Measurements from ENCODE around the gene DNAJB11.
"Not testable (repeated sequence)": the region's sequence is repeated elsewhere in the genome, so short reads cannot be mapped to it uniquely, and the experiment has no call there.

DNAJB11 gene

GRCh38 chr3:186620213-186621092, 49.9 kb downstream of the DNAJB11 start:
- no peak for DNase-seq

DNA sequence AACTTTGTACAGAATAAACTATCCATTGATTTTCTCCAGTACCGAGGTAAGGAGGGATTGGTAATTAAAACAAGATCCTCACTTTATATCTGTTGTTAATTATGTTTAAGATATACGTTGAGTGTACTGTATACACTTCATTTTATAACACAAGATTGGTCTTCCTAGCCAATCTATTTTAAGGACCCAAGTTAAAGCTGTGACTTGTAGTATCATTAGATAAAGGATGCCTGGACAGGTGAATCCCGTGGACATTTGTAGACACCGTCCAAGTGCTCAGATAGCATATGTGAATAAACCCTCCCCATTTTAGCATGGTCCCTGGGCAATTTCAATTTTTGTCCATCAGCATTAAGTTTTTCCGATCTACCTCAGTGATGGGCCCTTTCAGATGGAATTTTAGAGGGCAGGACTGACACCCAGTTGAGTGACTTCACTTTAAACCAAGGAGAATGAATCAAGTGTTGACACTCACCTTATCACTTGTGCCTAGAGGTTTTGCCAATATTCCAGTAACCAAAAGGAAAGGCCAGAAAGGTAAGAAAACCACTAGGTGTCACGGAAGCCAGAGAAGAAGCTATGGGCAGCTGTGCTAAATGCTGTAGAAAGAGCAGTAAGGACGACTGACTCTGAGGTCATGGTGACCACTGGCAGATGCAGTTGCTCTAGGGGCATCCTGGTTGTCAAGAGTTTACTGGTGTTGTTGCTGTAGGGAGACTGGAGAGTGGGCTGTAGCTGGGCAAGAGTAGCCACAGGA, 51.6 kb downstream of the DNAJB11 start:
- no peak for DNase-seq

DNA sequence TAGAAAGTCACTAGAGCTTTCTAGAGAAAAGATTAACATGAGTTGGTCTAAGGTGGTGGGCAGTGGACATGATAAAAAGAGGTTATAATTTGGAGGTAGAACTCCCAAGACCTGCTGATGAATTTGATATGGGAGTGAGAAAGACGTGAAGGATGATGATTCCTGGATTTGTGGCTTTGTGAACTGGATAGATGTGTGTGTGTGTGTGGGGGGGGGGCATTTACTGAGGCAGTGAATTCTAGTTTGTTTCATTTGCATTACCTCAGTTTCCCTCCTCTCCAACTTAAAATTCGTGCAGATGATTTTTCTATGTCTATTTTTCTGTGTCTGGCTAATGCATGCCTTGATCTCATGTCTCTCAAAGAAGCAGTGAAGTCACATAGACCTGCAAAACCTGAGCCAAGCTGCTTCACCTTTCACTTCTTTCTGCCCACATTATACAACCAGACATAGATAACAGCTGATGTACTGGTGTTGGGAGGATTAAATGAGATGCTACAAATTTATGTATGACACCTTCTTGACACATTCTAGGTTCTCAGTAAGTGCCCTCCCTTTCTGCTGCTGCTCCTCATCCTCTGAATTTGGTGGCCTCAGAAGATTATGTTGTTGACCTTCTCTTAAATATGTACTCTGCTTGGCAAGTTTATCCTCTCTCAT, 52.3 kb downstream of the DNAJB11 start:
- no peak for DNase-seq

GRCh38 chr3:186624598-186624997, 54.1 kb downstream of the DNAJB11 start:
- DNase-seq = no peak

- DNase-seq = no peak
Observed at GRCh38 chr3:186625600-186626042, 55.1 kb downstream of the DNAJB11 start.

- DNase-seq = no peak
Observed at GRCh38 chr3:186626254-186626847, 55.8 kb downstream of the DNAJB11 start.

DNA sequence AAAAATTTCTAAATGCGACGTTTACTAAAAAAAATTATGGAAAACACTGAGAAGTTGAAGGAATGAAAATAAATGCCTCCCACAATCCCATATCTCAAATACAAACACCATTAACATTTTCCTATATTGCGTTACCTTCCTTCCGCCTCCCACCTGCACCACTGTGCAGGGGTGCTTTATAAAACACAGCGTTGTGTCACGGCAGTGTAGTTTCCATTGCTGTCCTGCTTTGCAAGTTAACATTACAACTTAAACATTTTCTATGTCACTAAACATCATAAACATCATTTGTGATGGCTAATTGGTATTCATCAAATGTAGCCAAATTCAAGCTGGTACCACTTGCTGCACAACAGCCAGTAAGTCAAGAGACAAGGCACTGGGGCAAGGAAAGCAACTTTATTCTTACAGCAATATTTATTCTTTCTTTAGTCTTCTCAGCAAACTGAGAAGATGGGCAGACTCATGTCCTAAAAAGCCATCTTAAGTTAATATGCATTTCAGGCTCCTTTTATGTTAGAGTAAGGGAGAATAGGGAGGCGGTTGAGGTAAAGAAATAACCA, 57.4 kb downstream of the DNAJB11 start:
- DNase-seq = no peak

DNA sequence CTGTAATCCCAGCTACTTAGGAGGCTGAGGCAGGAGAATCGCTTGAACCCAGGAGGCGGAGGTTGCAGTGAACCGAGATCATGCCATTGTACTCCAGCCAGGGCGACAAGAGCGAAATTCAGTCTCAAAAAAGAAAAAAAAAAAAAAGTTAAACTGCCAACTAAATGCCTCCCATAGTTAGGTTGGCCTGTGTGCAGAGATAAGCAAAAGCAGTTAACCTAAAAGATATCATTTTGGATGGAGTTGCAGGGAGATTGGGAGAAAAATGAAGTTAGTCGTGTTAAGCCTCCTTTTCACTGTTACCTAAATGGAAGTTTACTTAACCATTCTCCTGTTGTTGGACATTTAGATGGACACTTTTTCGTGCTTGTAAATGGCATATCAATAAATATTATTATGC, 58.2 kb downstream of the DNAJB11 start:
- DNase-seq = no peak

- DNase-seq = no peak
Observed at GRCh38 chr3:186630950-186631641, 60.6 kb downstream of the DNAJB11 start.

GRCh38 chr3:186633481-186633880, 63.0 kb downstream of the DNAJB11 start:
- DNase-seq = no peak

DNA sequence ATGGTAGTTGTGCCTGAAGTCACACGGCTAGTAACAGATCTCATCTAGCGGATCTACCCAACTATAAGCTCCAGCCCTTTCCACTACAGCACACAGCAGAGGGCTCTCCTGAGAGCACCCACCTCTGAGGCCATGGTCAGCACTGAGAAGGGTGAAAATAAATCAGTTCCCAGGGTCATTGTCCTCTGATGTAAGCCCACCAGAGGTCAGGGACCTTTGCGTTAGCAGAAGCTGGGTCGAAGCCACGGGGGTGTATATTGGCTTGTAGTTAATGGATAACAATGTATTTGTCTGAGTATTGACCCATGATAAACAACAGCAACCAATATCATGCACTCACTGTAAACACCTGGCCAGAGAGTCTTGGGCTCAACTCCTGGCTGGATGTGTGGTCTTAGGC, 63.7 kb downstream of the DNAJB11 start:
- DNase-seq = not testable (repeated sequence)
